GM10266 (cell line): ENCODE data around the gene CPAMD8.

Experiments
- DNase-seq: peaks from one replicate; pipeline ENCODE4 v3.0.0; 2012; ENCODE audit errors: extremely low spot score
- CTCF ChIP-seq: IDR thresholded peaks from 2 replicates; pipeline ENCODE4 v1.5.1; 2012; ENCODE audit warnings: mild to moderate bottlenecking, low read depth; ENCODE audit not compliant: control insufficient read depth, insufficient read depth; ENCODE audit errors: missing control alignments

Gene CPAMD8

GRCh38 chr19:16922592-16922934 lies 104.0 kb downstream of the CPAMD8 start:
- no peak for TF ChIP-seq CTCF
- no peak for DNase-seq

GRCh38 chr19:16921766-16922591 lies 104.6 kb downstream of the CPAMD8 start:
- DNase-seq: no peak
- no peak for TF ChIP-seq CTCF

- no peak for DNase-seq
- TF ChIP-seq CTCF: no peak
Observed at GRCh38 chr19:16920816-16921529, 105.6 kb downstream of the CPAMD8 start.

GRCh38 chr19:16919496-16919895 lies 107.1 kb downstream of the CPAMD8 start:
- DNase-seq: no peak
- no peak for TF ChIP-seq CTCF

- DNase-seq: no peak
- no peak for TF ChIP-seq CTCF
Observed at GRCh38 chr19:16917401-16917800, 109.2 kb downstream of the CPAMD8 start.

- TF ChIP-seq CTCF: no peak
- no peak for DNase-seq
Observed at GRCh38 chr19:16915734-16916133, 110.9 kb downstream of the CPAMD8 start.

- no peak for TF ChIP-seq CTCF
Observed at GRCh38 chr19:16915135-16915534, 111.5 kb downstream of the CPAMD8 start.

More at GRCh38 chr19:16915135-16915534, 111.5 kb downstream of the CPAMD8 start:
- no peak for DNase-seq
